ENCODE data around the gene PRKCH.
A peak's percentile ranks its signal among the peaks of the same experiment; 100 is the strongest.
"Not testable (repeated sequence)": the region's sequence is repeated elsewhere in the genome, so short reads cannot be mapped to it uniquely, and the experiment has no call there.

PRKCH gene

GRCh38 chr14:61396694-61397093 is 75.3 kb downstream of the PRKCH start:
- FAIRE-seq, result no peak

GRCh38 chr14:61397615-61398014 is 76.2 kb downstream of the PRKCH start:
- FAIRE-seq, result no peak

GRCh38 chr14:61398221-61398620 is 76.8 kb downstream of the PRKCH start:
- no peak for FAIRE-seq

GRCh38 chr14:61399365-61399764 is 78.0 kb downstream of the PRKCH start:
- FAIRE-seq, result peak; percentile 56

GRCh38 chr14:61401461-61401860 is 80.1 kb downstream of the PRKCH start:
- FAIRE-seq, result no peak

- FAIRE-seq, result no peak
Observed at GRCh38 chr14:61403411-61403810, 82.0 kb downstream of the PRKCH start.

- FAIRE-seq, result no peak
Observed at GRCh38 chr14:61404637-61405036, 83.3 kb downstream of the PRKCH start.

- FAIRE-seq, result no peak
Observed at GRCh38 chr14:61406198-61406597, 84.8 kb downstream of the PRKCH start.

GRCh38 chr14:61406675-61407074 is 85.3 kb downstream of the PRKCH start:
- FAIRE-seq, result no peak

- no peak for FAIRE-seq
Observed at GRCh38 chr14:61408498-61408897, 87.1 kb downstream of the PRKCH start.

- FAIRE-seq, result no peak
Observed at GRCh38 chr14:61409782-61410181, 88.4 kb downstream of the PRKCH start.

GRCh38 chr14:61415934-61416333 is 94.6 kb downstream of the PRKCH start:
- not testable (repeated sequence) for FAIRE-seq

GRCh38 chr14:61416591-61416990 is 95.2 kb downstream of the PRKCH start:
- no peak for FAIRE-seq

GRCh38 chr14:61417141-61417540 is 95.8 kb downstream of the PRKCH start:
- no peak for FAIRE-seq

- FAIRE-seq, result no peak
Observed at GRCh38 chr14:61417883-61418455, 96.6 kb downstream of the PRKCH start.

GRCh38 chr14:61418746-61419145 is 97.4 kb downstream of the PRKCH start:
- no peak for FAIRE-seq

GRCh38 chr14:61419201-61419600 is 97.8 kb downstream of the PRKCH start:
- FAIRE-seq, result no peak

- no peak for FAIRE-seq
Observed at GRCh38 chr14:61420326-61420725, 98.9 kb downstream of the PRKCH start.

- no peak for FAIRE-seq
Observed at GRCh38 chr14:61421212-61421923, 100.0 kb downstream of the PRKCH start.

- no peak for FAIRE-seq
Observed at GRCh38 chr14:61426048-61426447, 104.7 kb downstream of the PRKCH start.

GRCh38 chr14:61428261-61428660 is 106.9 kb downstream of the PRKCH start:
- no peak for FAIRE-seq

- FAIRE-seq, result no peak
Observed at GRCh38 chr14:61429316-61429715, 107.9 kb downstream of the PRKCH start.

- FAIRE-seq, result no peak
Observed at GRCh38 chr14:61430066-61430757, 108.8 kb downstream of the PRKCH start.

- no peak for FAIRE-seq
Observed at GRCh38 chr14:61433169-61433568, 111.8 kb downstream of the PRKCH start.
